Breast epithelium (tissue), 3 donors: ENCODE results near the gene NEURL3.

Source experiments
- CTCF ChIP-seq, 3 donors: fragments of 450-650 bp; IDR thresholded peaks; one replicate each; pipeline ENCODE4 v1.5.1; 2016 to 2017; ENCODE audit warnings: antibody characterized with exemption in 3 of 3, mild to moderate bottlenecking in 3 of 3, moderate library complexity in 3 of 3
- POLR2A ChIP-seq: fragments of 450-650 bp; IDR thresholded peaks from one replicate; pipeline ENCODE4 v1.6.1; 2016; ENCODE audit warnings: antibody characterized with exemption, mild to moderate bottlenecking, moderate library complexity

GRCh38 chr2:96548558-96549465 is 43.7 kb upstream of the NEURL3 start:
- TF ChIP-seq CTCF (IDR thresholded peaks at IDR 0.05) (no peak), POLR2A (no peak)
